Sigmoid colon (tissue), 7 donors: ENCODE data around the gene GTF3C2. TPM values are rescaled to one million over a fixed set of nuclear protein-coding genes. Genes with fewer than 3 reads are reported as not detected.
A peak's percentile ranks its signal among the peaks of the same experiment; 100 is the strongest.

ENCODE experiments used
- DNase-seq: peaks from one replicate; pipeline ENCODE4 v3.0.0-alpha.2; 2019
- H3K27ac ChIP-seq, 4 donors: fragments of 200-600 bp; sonication (generic); one replicate each; pipeline ENCODE4 v1.5.1; 2016 to 2019; ENCODE audit warnings: mild to moderate bottlenecking in 1 of 4
- H3K27me3 ChIP-seq, 3 donors: fragments of 200-600 bp; sonication (generic); one replicate each; pipeline ENCODE4 v1.5.1; 2019; ENCODE audit warnings: mild to moderate bottlenecking in 1 of 3
- H3K36me3 ChIP-seq, 4 donors: fragments of 200-600 bp; sonication (generic); one replicate each; pipeline ENCODE4 v1.5.1; 2016 to 2019
- H3K4me1 ChIP-seq, 4 donors: fragments of 200-600 bp; sonication (generic); one replicate each; pipeline ENCODE4 v1.5.1; 2017 to 2019
- H3K4me3 ChIP-seq, 4 donors: fragments of 200-600 bp; sonication (generic); one replicate each; pipeline ENCODE4 v1.5.1; 2017 to 2019; ENCODE audit warnings: mild to moderate bottlenecking in 2 of 4, moderate library complexity in 1 of 4
- H3K9me3 ChIP-seq, 4 donors: fragments of 200-600 bp in 3 of 4; sonication (generic) in 3 of 4; one replicate each; pipeline versions ENCODE4 v1.5.1 to v1.6.1; 2013 to 2019
- EP300 ChIP-seq, 4 donors: sonication (generic); formaldehyde crosslinking; IDR thresholded peaks; one replicate each; pipeline ENCODE4 v1.6.1; 2017; ENCODE audit warnings: antibody characterized with exemption in 4 of 4
- POLR2A ChIP-seq, 2 donors: fragments of 450-650 bp; IDR thresholded peaks; one replicate each; pipeline ENCODE4 v1.6.1; 2016; ENCODE audit warnings: antibody characterized with exemption in 2 of 2, mild to moderate bottlenecking in 2 of 2, moderate library complexity in 2 of 2
- POLR2AphosphoS5 ChIP-seq, 4 donors: sonication (generic); formaldehyde crosslinking; IDR thresholded peaks; one replicate each; pipeline ENCODE4 v1.6.1; 2017; ENCODE audit warnings: antibody characterized with exemption in 4 of 4
- WGBS, 2 donors: extraction: QIAGEN DNeasy Blood & Tissue Kit; methylation state at CpG; one replicate each; pipeline ENCODE4 v1.1.7; 2013; 5-methylcytosine and 5-hydroxymethylcytosine counted together
- intact Hi-C: fragments of 100-400 bp; cut with DNase I; formaldehyde crosslinking; loops from one replicate; pipeline ENCODE4 v1.15.1; 2023
- polyA plus RNA-seq, 3 donors: library from polyadenylated mRNA; stranded (reverse); fragments of 200-250 nt; gene quantifications; one replicate each; pipeline ENCODE4 v1.2.3, GENCODE V29; 2013
- total RNA-seq, 4 donors: library from RNA; depleted of rRNA; stranded (reverse); fragments of >200 nt; gene quantifications; one replicate each; pipeline ENCODE4 v1.1.0, GENCODE V29; 2016
- TF ChIP-seq, protein P1 (sequence below), 4 experiments: fragments of 450-650 bp in 3 of 4; fragments of 200-600 bp in 1 of 4; IDR thresholded peaks; one replicate each; pipeline ENCODE4 v1.5.1; 2016 to 2019; ENCODE audit warnings: antibody characterized with exemption in 4 of 4, mild to moderate bottlenecking in 3 of 4, moderate library complexity in 2 of 4
- donor health status: healthy with polysubstance abuse.
- donor health status: Bipolar disorder and iron deficiency.
- donor health status: healthy.

The GTF3C2 gene
- total and polyA plus RNA-seq, 7 donors, result 23.3 to 46.5 (median 29.3) TPM

DNA sequence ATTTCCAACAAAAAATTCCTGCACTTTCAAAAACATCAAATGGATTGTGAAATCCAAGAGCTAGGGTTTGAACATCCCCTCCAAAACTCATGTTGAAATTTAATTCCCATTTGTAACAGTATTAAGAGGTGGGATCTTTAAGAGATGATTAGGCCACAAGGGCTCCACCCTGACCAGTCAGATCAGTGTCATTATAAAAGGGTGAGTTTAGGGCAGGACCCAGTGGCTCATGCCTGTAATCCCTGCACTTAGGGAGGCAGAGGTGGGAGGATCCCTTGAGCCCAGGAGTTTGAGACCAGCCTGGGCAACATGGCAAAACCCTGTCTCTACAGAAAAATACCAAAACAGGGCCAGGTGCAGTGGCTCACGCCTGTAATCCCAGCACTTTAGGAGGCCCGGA, 8.9 kb downstream of the GTF3C2 start:
- TF ChIP-seq POLR2A (IDR thresholded peaks at IDR 0.05), result no peak
- TF ChIP-seq EP300 (IDR thresholded peaks at IDR 0.05), result no peak
- TF ChIP-seq, protein P1, sequence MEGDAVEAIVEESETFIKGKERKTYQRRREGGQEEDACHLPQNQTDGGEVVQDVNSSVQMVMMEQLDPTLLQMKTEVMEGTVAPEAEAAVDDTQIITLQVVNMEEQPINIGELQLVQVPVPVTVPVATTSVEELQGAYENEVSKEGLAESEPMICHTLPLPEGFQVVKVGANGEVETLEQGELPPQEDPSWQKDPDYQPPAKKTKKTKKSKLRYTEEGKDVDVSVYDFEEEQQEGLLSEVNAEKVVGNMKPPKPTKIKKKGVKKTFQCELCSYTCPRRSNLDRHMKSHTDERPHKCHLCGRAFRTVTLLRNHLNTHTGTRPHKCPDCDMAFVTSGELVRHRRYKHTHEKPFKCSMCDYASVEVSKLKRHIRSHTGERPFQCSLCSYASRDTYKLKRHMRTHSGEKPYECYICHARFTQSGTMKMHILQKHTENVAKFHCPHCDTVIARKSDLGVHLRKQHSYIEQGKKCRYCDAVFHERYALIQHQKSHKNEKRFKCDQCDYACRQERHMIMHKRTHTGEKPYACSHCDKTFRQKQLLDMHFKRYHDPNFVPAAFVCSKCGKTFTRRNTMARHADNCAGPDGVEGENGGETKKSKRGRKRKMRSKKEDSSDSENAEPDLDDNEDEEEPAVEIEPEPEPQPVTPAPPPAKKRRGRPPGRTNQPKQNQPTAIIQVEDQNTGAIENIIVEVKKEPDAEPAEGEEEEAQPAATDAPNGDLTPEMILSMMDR (IDR thresholded peaks at IDR 0.05), result no peak
- no peak for TF ChIP-seq POLR2AphosphoS5 (IDR thresholded peaks at IDR 0.05)
- intact Hi-C loops, result no loop called here

DNA sequence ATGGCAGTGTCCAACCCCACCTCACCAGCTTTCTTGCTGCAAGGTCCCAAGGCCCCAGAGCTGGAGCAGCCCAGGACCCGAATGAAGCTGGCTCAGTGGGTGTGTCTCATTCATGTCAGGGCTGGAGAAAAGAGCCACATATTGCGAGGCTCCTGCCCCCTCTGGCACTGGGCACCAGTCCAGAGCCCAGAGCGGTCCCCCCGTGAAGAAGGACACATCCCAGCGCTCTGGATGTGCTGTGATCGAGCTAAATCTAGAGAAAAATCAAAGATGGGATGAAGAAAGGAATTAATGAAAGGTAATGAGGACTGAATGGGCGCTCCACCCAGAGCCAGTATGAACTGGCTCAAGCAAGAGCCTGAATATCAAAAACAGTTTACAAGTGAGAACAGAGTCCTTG, 20.4 kb downstream of the GTF3C2 start:
- 95 to 97% methylated on average over 7 of the region's 7 CpGs for WGBS, 2 donors
- Histone ChIP-seq H3K4me3 (no peak overlapping the region), H3K27ac (no peak overlapping the region), H3K4me1 (no peaks in the 10 kb centered on the region), H3K36me3 (peaks cover 39 to 100% (median 56%) of the 10 kb centered on the region in 4 donors), H3K27me3 (no peaks in the 10 kb centered on the region), H3K9me3 (no peaks in the 10 kb centered on the region)
- intact Hi-C loops, result no loop called here
- TF ChIP-seq POLR2AphosphoS5 (IDR thresholded peaks at IDR 0.05), result no peak
- no peak for DNase-seq

More for the DNA sequence above, 8.9 kb downstream of the GTF3C2 start:
- Histone ChIP-seq H3K27ac (no peak overlapping the region), H3K9me3 (no peaks in the 10 kb centered on the region), H3K4me1 (peaks cover 0 to 7% (median 0%) of the 10 kb centered on the region in 4 donors), H3K36me3 (peaks cover 0 to 12% (median 2%) of the 10 kb centered on the region in 4 donors), H3K27me3 (no peaks in the 10 kb centered on the region), H3K4me3 (no peak overlapping the region)
- 92 to 100% methylated on average over 2 of the region's 2 CpGs for WGBS, 2 donors
- DNase-seq, result no peak

DNA sequence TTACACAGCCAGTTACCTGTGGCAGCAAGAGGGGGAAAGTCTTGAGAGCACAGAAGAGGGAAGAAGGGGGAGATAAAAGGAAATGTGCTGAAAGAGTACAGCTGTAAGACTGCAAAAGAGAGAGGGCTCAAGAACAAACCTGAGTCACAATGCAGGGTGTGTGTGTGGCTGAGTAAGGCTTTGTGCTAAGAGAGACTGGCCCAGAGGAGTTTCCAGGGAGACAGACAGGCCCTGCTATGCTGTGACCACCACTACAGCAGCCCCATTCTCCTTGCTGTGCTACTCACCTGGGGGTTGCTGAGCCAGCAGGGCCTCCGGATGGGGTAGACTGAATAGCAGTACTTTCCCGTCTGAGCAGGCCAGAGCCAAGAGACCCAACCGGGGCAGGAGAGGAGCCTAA, 21.3 kb downstream of the GTF3C2 start:
- Histone ChIP-seq H3K27me3 (no peaks in the 10 kb centered on the region), H3K27ac (no peak overlapping the region), H3K4me3 (no peak overlapping the region), H3K36me3 (peaks cover 34 to 100% (median 50%) of the 10 kb centered on the region in 4 donors), H3K9me3 (no peaks in the 10 kb centered on the region), H3K4me1 (no peaks in the 10 kb centered on the region)
- intact Hi-C loops, result no loop called here
- no peak for DNase-seq
- TF ChIP-seq POLR2A (IDR thresholded peaks at IDR 0.05) (no peak), POLR2AphosphoS5 (IDR thresholded peaks at IDR 0.05) (no peak), EP300 (IDR thresholded peaks at IDR 0.05) (no peak)
- TF ChIP-seq, protein P1 (IDR thresholded peaks at IDR 0.05), result no peak
- WGBS, 2 donors, result 95 to 97% methylated on average over 3 of the region's 3 CpGs

DNA sequence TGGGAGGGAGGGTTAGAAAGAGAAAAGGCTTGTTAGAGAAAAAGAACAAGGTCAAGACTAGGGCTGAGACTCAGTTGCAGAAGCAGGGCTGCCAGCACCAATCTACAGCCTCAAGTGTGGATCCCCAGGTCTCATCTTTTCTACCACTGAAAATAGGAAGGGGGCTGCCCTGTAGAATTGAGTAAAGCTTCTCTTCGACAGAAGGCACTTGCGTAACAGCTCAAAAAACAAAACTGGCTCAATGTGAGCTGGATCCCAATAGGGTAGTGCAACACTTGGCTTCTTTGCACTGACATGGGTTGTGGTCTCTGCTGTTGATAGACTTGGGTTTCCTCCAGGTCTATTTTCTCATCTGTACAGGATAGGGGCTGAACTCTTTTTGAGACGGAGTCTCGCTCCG, 31.8 kb downstream of the GTF3C2 start:
- DNase-seq, result no peak
- TF ChIP-seq, protein P1 (IDR thresholded peaks at IDR 0.05), result no peak
- no peak for TF ChIP-seq EP300 (IDR thresholded peaks at IDR 0.05)
- TF ChIP-seq POLR2AphosphoS5 (IDR thresholded peaks at IDR 0.05), result no peak
- TF ChIP-seq POLR2A (IDR thresholded peaks at IDR 0.05), result no peak
- Histone ChIP-seq H3K4me3 (no peak overlapping the region), H3K27ac (no peak overlapping the region), H3K9me3 (no peaks in the 10 kb centered on the region), H3K36me3 (peaks cover 18 to 42% (median 25%) of the 10 kb centered on the region in 4 donors), H3K4me1 (peaks cover 0 to 30% (median 20%) of the 10 kb centered on the region in 4 donors), H3K27me3 (no peaks in the 10 kb centered on the region)
- WGBS, 2 donors, result 94% methylated on average over 5 of the region's 5 CpGs
- intact Hi-C loops, result no loop called here

DNA sequence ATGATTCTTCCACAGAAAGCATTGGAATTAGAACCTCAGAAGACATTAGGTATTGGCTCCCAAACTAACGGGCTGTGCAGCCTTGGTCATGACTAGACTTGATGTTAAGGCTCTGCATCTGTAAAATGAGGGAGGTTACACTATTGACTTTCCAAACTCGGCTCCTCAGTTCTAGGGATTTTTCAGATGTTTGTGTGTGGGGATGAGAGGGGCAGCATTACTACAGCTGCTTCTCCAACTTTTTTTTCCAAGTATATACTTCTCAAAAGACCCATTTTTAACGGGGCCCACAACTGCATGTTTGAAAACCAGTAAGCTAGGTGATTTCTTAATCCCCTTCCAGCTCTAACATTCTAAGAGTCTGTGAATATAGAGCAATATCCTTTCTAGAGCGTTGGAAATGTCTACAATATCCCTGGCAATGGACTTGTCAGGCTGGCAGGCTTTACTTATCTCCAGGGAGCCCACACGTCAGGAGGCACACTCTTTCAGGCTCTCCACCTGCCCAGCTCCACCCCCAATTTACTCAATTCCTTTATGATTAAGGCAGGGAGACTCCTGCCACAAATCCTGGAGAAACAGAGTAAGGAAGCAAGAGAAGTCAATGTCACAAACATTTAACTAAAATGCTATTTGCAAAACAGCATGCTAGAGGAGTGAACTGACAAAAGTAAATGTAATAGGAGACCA, 32.8 kb downstream of the GTF3C2 start:
- no peaks in the 10 kb centered on the region for H3K9me3 ChIP-seq
- intact Hi-C loops, result loop anchor here (2.0 kb wide), 1 partner anchor 47 kb away; the partner anchor contains the start of genes EIF2B4 and SNX17
- H3K27ac ChIP-seq, result peak overlapping the region; percentile 92 to 95 (median 94)
- DNase-seq, result no peak
- peaks cover 15 to 32% (median 18%) of the 10 kb centered on the region in 4 donors for H3K36me3 ChIP-seq
- WGBS, 2 donors, result 8 to 21% methylated on average over 5 of the region's 5 CpGs
- H3K27me3 ChIP-seq, result no peaks in the 10 kb centered on the region
- peak overlapping the region; percentile 69 to 86 (median 79) for H3K4me3 ChIP-seq
- H3K4me1 ChIP-seq, result peaks cover 0 to 30% (median 20%) of the 10 kb centered on the region in 4 donors
- TF ChIP-seq POLR2A (IDR thresholded peaks at IDR 0.05) (no peak), EP300 (IDR thresholded peaks at IDR 0.05) (no peak), POLR2AphosphoS5 (IDR thresholded peaks at IDR 0.05) (no peak)
- TF ChIP-seq, protein P1 (IDR thresholded peaks at IDR 0.05), result no peak
